WTC11 (cell line): ENCODE measurements around the gene ICE2. TPM values are rescaled to one million over a fixed set of nuclear protein-coding genes. Genes with fewer than 3 reads are reported as not detected.

ENCODE experiments used
- ATAC-seq: fragments of 200-7000 bp; cut with Tn5 transposase; 2 replicates; pipeline ENCODE4 v1.10.0; 2021; ENCODE audit warnings: mild to moderate bottlenecking, moderate library complexity
- CTCF ChIA-PET: fragments of 300-600 bp; sonication (Branson Sonifier 250); formaldehyde crosslinking; loops from one replicate; lab custom pipeline; 2021; ENCODE audit warnings: antibody characterized with exemption; lab: Charles Lee
- POLR2A ChIA-PET: fragments of 350-600 bp; sonication (Branson Sonifier 250); formaldehyde crosslinking; loops from one replicate; lab custom pipeline; 2021; ENCODE audit warnings: antibody characterized with exemption; lab: Charles Lee
- DNase-seq: peaks from one replicate; pipeline ENCODE4 v3.0.0; 2021; ENCODE audit warnings: low spot score
- H3K27ac Mint-ChIP-seq: 2 replicates; pipeline ENCODE4 v1.8.0; 2021; ENCODE audit warnings: mixed read lengths
- H3K27me3 Mint-ChIP-seq: 2 replicates; pipeline ENCODE4 v1.8.0; 2021; ENCODE audit warnings: low read depth, mild to moderate bottlenecking, moderate library complexity, mixed read lengths
- H3K36me3 Mint-ChIP-seq: 2 replicates; pipeline ENCODE4 v1.8.0; 2021; ENCODE audit warnings: mixed read lengths
- H3K4me1 Mint-ChIP-seq: 2 replicates; pipeline ENCODE4 v1.8.0; 2022; ENCODE audit warnings: mixed read lengths
- H3K4me3 Mint-ChIP-seq: 2 replicates; pipeline ENCODE4 v1.8.0; 2021; ENCODE audit warnings: mild to moderate bottlenecking, moderate library complexity, mixed read lengths
- H3K9me3 Mint-ChIP-seq: 2 replicates; pipeline ENCODE4 v1.8.0; 2021; ENCODE audit warnings: mixed read lengths
- ATF1 ChIP-seq: sonication (generic); formaldehyde crosslinking; IDR thresholded peaks from 2 replicates; pipeline ENCODE4 v1.8.1; 2023; ENCODE audit warnings: mild to moderate bottlenecking, moderate library complexity, missing genetic modification reagents
- EMX1 ChIP-seq: fragments of 250-450 bp; sonication (Bioruptor Pico); IDR thresholded peaks from 2 replicates; pipeline ENCODE4 v1.8.0; 2021; ENCODE audit warnings: mild to moderate bottlenecking
- IRF2 ChIP-seq: sonication (generic); formaldehyde crosslinking; IDR thresholded peaks from 2 replicates; pipeline ENCODE4 v1.8.0; 2022; ENCODE audit warnings: low read depth, missing genetic modification reagents, borderline replicate concordance
- KAT7 ChIP-seq: sonication (generic); formaldehyde crosslinking; IDR thresholded peaks from 2 replicates; pipeline ENCODE4 v1.8.1; 2023; ENCODE audit warnings: missing genetic modification reagents, mild to moderate bottlenecking, borderline replicate concordance
- NFATC4 ChIP-seq: fragments of 250-450 bp; sonication (Bioruptor Pico); IDR thresholded peaks from 2 replicates; pipeline ENCODE4 v1.9.0; 2021; ENCODE audit warnings: mild to moderate bottlenecking
- NR2C2 ChIP-seq: sonication (generic); formaldehyde crosslinking; IDR thresholded peaks from 2 replicates; pipeline ENCODE4 v1.8.0; 2022; ENCODE audit warnings: mild to moderate bottlenecking, missing genetic modification reagents
- ZNF121 ChIP-seq: sonication (generic); formaldehyde crosslinking; IDR thresholded peaks from 2 replicates; pipeline ENCODE4 v1.8.0; 2023; ENCODE audit warnings: missing genetic modification reagents
- ZNF138 ChIP-seq: sonication (generic); formaldehyde crosslinking; conservative IDR thresholded peaks from 2 replicates; pipeline ENCODE4 v1.8.1; 2022; ENCODE audit warnings: mild to moderate bottlenecking, moderate library complexity, missing genetic modification reagents
- total RNA-seq: library from RNA; stranded (reverse); gene quantifications from 3 replicates; pipeline ENCODE4 v1.2.3, GENCODE V29; 2021
- TF ChIP-seq, protein P1 (sequence below): sonication (generic); formaldehyde crosslinking; IDR thresholded peaks from 2 replicates; pipeline ENCODE4 v1.8.1; 2022; ENCODE audit warnings: mild to moderate bottlenecking, missing genetic modification reagents, moderate library complexity, borderline replicate concordance
- TF ChIP-seq, protein P2 (sequence below): sonication (generic); formaldehyde crosslinking; IDR thresholded peaks from 2 replicates; pipeline ENCODE4 v1.8.1; 2022; ENCODE audit warnings: low read depth, mild to moderate bottlenecking, moderate library complexity, missing genetic modification reagents, borderline replicate concordance
- TF ChIP-seq, protein P3 (sequence below): sonication (generic); formaldehyde crosslinking; IDR thresholded peaks from 2 replicates; pipeline ENCODE4 v1.8.0; 2022; ENCODE audit warnings: missing genetic modification reagents
- TF ChIP-seq, protein P4 (sequence below): sonication (generic); formaldehyde crosslinking; IDR thresholded peaks from 2 replicates; pipeline ENCODE4 v1.8.0; 2023; ENCODE audit warnings: missing genetic modification reagents, mild to moderate bottlenecking, borderline replicate concordance
- TF ChIP-seq, protein P5 (sequence below): sonication (generic); formaldehyde crosslinking; IDR thresholded peaks from 2 replicates; pipeline ENCODE4 v1.8.0; 2022; ENCODE audit warnings: mild to moderate bottlenecking, missing genetic modification reagents
- TF ChIP-seq, protein P6 (sequence below): sonication (generic); formaldehyde crosslinking; IDR thresholded peaks from 2 replicates; pipeline ENCODE4 v1.8.1; 2022; ENCODE audit warnings: mild to moderate bottlenecking, moderate library complexity, missing genetic modification reagents
- TF ChIP-seq, protein P7 (sequence below): sonication (generic); formaldehyde crosslinking; IDR thresholded peaks from 2 replicates; pipeline ENCODE4 v1.8.0; 2022; ENCODE audit warnings: mild to moderate bottlenecking, missing genetic modification reagents
- TF ChIP-seq, protein P8 (sequence below): sonication (generic); formaldehyde crosslinking; IDR thresholded peaks from 2 replicates; pipeline ENCODE4 v1.8.1; 2023; ENCODE audit warnings: mild to moderate bottlenecking, missing genetic modification reagents, moderate library complexity

Gene ICE2
- total RNA-seq, 1 experiment from 2014 or later = 76.9 TPM

DNA sequence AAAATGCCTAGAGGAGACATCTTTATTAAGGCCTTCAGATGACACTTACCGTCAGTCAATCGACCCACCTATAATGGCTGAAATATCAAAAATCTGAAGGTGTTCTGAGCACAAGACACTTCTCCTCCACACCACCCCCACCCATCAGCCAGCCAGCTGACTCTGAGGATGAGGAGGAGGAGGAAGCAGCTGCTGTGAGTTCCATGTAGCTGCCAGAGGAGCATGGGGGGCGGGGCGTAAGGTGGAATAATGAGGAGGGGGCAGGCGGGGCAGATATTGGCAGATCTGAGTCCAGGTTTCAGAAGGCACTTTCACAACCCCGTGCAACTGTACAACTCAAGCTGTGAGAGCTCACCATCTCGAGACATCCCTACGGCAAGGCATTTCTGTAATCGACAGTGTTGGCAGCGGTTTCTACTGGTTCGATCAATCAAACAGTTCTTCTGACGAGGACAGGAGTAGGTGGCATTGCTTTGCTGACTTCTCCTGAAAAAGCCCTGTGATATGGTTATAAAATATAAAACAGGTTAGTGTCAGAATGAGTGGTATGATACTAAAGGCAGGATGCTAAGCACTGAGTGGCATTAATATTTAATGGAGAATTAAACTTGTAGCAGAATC, 35.4 kb upstream of the ICE2 start:
- no peaks in the 10 kb centered on the region for H3K27me3 Mint-ChIP-seq
- no peaks in the 10 kb centered on the region; the same call in 1 of the 2 replicates for H3K36me3 Mint-ChIP-seq
- DNase-seq (no peak), ATAC-seq (no peak)
- H3K4me3 Mint-ChIP-seq = no peak overlapping the region
- H3K27ac Mint-ChIP-seq = no peak overlapping the region
- H3K9me3 Mint-ChIP-seq = no peaks in the 10 kb centered on the region
- TF ChIP-seq ZNF138 (CRISPR knock-in tag) = no peak
- TF ChIP-seq, protein P1, sequence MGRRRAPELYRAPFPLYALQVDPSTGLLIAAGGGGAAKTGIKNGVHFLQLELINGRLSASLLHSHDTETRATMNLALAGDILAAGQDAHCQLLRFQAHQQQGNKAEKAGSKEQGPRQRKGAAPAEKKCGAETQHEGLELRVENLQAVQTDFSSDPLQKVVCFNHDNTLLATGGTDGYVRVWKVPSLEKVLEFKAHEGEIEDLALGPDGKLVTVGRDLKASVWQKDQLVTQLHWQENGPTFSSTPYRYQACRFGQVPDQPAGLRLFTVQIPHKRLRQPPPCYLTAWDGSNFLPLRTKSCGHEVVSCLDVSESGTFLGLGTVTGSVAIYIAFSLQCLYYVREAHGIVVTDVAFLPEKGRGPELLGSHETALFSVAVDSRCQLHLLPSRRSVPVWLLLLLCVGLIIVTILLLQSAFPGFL = no peak
- no peak for TF ChIP-seq IRF2 (CRISPR knock-in tag)
- TF ChIP-seq KAT7 = no peak
- no peak for TF ChIP-seq NFATC4 (CRISPR knock-in tag)
- no peak for TF ChIP-seq EMX1 (CRISPR knock-in tag)
- TF ChIP-seq, protein P2, sequence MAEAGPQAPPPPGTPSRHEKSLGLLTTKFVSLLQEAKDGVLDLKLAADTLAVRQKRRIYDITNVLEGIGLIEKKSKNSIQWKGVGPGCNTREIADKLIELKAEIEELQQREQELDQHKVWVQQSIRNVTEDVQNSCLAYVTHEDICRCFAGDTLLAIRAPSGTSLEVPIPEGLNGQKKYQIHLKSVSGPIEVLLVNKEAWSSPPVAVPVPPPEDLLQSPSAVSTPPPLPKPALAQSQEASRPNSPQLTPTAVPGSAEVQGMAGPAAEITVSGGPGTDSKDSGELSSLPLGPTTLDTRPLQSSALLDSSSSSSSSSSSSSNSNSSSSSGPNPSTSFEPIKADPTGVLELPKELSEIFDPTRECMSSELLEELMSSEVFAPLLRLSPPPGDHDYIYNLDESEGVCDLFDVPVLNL (CRISPR knock-in tag) = no peak
- no peak for TF ChIP-seq NR2C2
- no peak for TF ChIP-seq ZNF121 (CRISPR knock-in tag)
- TF ChIP-seq, protein P3, sequence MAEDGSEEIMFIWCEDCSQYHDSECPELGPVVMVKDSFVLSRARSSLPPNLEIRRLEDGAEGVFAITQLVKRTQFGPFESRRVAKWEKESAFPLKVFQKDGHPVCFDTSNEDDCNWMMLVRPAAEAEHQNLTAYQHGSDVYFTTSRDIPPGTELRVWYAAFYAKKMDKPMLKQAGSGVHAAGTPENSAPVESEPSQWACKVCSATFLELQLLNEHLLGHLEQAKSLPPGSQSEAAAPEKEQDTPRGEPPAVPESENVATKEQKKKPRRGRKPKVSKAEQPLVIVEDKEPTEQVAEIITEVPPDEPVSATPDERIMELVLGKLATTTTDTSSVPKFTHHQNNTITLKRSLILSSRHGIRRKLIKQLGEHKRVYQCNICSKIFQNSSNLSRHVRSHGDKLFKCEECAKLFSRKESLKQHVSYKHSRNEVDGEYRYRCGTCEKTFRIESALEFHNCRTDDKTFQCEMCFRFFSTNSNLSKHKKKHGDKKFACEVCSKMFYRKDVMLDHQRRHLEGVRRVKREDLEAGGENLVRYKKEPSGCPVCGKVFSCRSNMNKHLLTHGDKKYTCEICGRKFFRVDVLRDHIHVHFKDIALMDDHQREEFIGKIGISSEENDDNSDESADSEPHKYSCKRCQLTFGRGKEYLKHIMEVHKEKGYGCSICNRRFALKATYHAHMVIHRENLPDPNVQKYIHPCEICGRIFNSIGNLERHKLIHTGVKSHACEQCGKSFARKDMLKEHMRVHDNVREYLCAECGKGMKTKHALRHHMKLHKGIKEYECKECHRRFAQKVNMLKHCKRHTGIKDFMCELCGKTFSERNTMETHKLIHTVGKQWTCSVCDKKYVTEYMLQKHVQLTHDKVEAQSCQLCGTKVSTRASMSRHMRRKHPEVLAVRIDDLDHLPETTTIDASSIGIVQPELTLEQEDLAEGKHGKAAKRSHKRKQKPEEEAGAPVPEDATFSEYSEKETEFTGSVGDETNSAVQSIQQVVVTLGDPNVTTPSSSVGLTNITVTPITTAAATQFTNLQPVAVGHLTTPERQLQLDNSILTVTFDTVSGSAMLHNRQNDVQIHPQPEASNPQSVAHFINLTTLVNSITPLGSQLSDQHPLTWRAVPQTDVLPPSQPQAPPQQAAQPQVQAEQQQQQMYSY (CRISPR knock-in tag) = no peak
- TF ChIP-seq, protein P4, sequence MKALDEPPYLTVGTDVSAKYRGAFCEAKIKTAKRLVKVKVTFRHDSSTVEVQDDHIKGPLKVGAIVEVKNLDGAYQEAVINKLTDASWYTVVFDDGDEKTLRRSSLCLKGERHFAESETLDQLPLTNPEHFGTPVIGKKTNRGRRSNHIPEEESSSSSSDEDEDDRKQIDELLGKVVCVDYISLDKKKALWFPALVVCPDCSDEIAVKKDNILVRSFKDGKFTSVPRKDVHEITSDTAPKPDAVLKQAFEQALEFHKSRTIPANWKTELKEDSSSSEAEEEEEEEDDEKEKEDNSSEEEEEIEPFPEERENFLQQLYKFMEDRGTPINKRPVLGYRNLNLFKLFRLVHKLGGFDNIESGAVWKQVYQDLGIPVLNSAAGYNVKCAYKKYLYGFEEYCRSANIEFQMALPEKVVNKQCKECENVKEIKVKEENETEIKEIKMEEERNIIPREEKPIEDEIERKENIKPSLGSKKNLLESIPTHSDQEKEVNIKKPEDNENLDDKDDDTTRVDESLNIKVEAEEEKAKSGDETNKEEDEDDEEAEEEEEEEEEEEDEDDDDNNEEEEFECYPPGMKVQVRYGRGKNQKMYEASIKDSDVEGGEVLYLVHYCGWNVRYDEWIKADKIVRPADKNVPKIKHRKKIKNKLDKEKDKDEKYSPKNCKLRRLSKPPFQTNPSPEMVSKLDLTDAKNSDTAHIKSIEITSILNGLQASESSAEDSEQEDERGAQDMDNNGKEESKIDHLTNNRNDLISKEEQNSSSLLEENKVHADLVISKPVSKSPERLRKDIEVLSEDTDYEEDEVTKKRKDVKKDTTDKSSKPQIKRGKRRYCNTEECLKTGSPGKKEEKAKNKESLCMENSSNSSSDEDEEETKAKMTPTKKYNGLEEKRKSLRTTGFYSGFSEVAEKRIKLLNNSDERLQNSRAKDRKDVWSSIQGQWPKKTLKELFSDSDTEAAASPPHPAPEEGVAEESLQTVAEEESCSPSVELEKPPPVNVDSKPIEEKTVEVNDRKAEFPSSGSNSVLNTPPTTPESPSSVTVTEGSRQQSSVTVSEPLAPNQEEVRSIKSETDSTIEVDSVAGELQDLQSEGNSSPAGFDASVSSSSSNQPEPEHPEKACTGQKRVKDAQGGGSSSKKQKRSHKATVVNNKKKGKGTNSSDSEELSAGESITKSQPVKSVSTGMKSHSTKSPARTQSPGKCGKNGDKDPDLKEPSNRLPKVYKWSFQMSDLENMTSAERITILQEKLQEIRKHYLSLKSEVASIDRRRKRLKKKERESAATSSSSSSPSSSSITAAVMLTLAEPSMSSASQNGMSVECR (CRISPR knock-in tag) = no peak
- TF ChIP-seq, protein P5, sequence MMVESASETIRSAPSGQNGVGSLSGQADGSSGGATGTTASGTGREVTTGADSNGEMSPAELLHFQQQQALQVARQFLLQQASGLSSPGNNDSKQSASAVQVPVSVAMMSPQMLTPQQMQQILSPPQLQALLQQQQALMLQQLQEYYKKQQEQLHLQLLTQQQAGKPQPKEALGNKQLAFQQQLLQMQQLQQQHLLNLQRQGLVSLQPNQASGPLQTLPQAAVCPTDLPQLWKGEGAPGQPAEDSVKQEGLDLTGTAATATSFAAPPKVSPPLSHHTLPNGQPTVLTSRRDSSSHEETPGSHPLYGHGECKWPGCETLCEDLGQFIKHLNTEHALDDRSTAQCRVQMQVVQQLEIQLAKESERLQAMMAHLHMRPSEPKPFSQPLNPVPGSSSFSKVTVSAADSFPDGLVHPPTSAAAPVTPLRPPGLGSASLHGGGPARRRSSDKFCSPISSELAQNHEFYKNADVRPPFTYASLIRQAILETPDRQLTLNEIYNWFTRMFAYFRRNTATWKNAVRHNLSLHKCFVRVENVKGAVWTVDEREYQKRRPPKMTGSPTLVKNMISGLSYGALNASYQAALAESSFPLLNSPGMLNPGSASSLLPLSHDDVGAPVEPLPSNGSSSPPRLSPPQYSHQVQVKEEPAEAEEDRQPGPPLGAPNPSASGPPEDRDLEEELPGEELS (CRISPR knock-in tag) = no peak
- TF ChIP-seq, protein P6, sequence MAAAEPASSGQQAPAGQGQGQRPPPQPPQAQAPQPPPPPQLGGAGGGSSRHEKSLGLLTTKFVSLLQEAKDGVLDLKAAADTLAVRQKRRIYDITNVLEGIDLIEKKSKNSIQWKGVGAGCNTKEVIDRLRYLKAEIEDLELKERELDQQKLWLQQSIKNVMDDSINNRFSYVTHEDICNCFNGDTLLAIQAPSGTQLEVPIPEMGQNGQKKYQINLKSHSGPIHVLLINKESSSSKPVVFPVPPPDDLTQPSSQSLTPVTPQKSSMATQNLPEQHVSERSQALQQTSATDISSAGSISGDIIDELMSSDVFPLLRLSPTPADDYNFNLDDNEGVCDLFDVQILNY (CRISPR knock-in tag) = no peak
- TF ChIP-seq, protein P7, sequence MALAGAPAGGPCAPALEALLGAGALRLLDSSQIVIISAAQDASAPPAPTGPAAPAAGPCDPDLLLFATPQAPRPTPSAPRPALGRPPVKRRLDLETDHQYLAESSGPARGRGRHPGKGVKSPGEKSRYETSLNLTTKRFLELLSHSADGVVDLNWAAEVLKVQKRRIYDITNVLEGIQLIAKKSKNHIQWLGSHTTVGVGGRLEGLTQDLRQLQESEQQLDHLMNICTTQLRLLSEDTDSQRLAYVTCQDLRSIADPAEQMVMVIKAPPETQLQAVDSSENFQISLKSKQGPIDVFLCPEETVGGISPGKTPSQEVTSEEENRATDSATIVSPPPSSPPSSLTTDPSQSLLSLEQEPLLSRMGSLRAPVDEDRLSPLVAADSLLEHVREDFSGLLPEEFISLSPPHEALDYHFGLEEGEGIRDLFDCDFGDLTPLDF (CRISPR knock-in tag) = no peak
- TF ChIP-seq, protein P8, sequence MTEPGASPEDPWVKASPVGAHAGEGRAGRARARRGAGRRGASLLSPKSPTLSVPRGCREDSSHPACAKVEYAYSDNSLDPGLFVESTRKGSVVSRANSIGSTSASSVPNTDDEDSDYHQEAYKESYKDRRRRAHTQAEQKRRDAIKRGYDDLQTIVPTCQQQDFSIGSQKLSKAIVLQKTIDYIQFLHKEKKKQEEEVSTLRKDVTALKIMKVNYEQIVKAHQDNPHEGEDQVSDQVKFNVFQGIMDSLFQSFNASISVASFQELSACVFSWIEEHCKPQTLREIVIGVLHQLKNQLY = no peak
- no peak for TF ChIP-seq ATF1 (CRISPR knock-in tag)
- ChIA-PET POLR2A (no interaction called here), CTCF (interaction anchor here (0.6 kb wide), 1 partner anchor 152 kb away, joined by 4 read pairs; no protein-coding TSS in a partner anchor)
- H3K4me1 Mint-ChIP-seq = peaks cover 2% of the 10 kb centered on the region
